A549 treated with ZK216348 at 1 μM for 4 hours (cell line): ENCODE results near the gene DIAPH1. TPM values are rescaled to one million over a fixed set of nuclear protein-coding genes. Genes with fewer than 3 reads are reported as not detected.

Source experiments
- total RNA-seq: library from RNA; stranded (reverse); fragments of 200-300 nt; extraction: Qiagen RNA extraction; gene quantifications from 5 replicates; pipeline ENCODE4 v1.2.3, GENCODE V29; 2022; ENCODE audit warnings: low read depth

The DIAPH1 gene
- 91.5 to 99.5 TPM (median 94.4 TPM) in 5 replicates for total RNA-seq

DNA sequence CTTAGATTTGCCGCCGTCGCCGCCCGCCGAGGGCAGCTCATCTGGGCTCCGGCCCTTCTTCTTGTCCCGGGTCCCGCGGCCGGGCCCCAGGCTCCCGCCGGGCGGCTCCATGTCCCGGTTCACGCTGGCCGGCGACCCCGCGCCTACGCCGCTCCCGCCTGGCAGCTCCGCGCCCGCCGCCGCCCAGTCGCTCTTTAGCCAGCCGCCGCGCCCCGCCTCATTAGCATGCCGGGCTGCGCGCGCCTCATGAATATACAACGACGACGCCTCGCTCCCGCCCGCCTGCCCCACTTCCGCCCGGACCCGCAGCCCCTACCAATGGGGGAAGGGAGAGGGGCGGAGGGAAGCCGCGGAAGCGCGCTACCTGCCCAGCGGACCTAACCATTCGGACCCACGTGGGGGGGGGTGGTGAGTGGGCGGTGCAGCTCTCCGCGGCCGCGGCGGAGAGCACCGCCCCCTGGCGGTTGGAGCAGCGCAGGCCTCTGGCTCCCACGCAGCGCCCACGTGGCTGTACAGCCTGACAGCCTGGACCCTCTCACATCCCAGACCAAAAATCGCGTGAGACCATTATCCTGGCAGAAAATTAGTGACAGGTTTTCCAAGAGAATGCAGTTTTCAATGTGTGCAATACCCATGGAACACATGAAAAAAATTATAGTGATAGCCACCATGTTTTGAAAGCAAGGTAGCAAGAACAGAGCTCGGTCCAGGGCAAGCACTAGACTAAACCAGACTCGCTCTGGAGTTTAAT is at the start of gene DIAPH1:
Gene DIAPH1, minus strand, starts transcription at position 197 of the 751 bp plus-strand sequence. Its CDS starts 86 bp downstream, at position 111.

DNA sequence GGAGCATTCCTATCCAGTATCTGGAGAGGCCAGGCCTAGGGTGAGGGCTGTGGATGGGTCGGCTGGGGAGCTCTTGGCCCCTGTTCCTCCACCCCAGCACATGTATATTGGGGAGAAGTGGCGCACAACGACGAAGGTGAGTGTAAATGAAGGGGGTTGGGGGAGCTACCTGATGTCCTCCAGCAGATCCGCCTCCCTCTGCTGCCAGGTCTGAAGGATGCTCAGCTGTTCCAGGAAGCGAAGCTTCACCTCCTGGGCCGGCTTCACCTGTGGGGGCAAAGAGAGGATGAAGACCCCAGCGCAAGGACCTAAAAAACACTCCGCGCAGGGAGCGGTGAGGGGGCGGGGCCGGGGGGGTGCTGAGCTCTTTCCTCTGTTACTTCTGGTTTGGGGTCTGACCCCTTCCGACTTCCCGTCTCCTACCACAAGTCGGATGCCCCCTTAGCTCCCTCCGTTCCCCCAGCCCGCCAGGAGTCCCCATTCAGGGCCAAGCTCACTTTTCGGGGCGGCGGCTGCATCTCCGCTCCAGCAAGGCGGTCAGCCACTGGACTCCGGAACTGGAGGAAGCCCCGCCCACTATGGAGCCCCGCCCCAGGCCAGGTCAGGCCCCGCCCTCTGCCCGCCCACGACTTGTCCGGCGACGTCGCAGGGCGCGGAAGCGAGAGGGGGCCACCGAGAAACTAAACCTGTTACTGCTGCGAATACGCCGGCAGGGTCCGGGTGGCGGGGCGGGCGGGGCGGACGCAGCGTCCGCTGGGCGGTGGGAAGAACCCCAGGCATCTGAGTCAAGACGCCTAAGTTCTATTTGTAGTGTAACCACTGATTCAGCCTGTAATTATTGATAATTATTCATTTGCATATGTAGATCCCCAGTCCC is 32.3 kb upstream of the DIAPH1 start, which contains the start of gene FCHSD1:
Gene FCHSD1, minus strand, starts transcription at position 568 of the 877 bp plus-strand sequence. Its CDS starts 50 bp downstream, at position 518.

DNA sequence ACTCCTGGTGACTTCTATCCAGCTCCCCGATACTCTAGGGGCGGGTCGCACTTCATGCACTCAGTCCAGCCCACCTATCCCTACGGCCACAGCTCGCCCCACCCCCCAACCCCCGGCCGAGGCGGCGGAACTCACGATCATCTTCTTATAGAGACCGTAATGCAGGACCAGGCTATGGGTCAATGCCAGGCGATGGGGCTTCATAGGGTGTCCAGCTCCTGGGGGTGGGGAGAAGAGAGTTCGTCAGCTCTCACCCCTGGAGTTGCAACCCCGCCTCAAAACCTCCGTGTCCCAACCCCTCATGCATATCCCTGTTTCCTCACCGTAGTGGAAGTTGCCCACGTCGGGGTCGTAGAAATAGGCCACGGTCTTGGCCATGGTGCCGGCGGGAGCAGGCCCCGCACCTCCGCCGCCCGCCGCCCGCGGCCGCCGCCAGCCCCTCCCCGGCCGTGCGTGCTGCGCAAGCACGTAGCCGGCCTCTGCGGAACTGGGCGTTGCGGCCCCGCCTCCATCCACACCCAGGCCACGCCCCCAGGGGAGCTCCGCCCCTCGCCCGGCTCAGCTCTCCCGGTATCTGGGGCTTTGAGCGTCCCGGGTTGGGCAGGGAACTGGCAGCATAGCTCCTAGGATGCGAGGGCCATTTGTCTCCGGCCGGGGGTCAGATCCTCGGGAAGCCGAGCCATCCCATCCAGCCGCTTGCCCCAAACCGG is 17.8 kb upstream of the DIAPH1 start, which contains the start of the genes HDAC3 and RELL2:
Gene HDAC3, minus strand, starts transcription at position 437 of the 710 bp plus-strand sequence. Its CDS starts 59 bp downstream, at position 378.
Gene RELL2, plus strand, starts transcription at position 585 of the 710 bp plus-strand sequence. CDS start 1,229 bp downstream, outside the sequence.

DNA sequence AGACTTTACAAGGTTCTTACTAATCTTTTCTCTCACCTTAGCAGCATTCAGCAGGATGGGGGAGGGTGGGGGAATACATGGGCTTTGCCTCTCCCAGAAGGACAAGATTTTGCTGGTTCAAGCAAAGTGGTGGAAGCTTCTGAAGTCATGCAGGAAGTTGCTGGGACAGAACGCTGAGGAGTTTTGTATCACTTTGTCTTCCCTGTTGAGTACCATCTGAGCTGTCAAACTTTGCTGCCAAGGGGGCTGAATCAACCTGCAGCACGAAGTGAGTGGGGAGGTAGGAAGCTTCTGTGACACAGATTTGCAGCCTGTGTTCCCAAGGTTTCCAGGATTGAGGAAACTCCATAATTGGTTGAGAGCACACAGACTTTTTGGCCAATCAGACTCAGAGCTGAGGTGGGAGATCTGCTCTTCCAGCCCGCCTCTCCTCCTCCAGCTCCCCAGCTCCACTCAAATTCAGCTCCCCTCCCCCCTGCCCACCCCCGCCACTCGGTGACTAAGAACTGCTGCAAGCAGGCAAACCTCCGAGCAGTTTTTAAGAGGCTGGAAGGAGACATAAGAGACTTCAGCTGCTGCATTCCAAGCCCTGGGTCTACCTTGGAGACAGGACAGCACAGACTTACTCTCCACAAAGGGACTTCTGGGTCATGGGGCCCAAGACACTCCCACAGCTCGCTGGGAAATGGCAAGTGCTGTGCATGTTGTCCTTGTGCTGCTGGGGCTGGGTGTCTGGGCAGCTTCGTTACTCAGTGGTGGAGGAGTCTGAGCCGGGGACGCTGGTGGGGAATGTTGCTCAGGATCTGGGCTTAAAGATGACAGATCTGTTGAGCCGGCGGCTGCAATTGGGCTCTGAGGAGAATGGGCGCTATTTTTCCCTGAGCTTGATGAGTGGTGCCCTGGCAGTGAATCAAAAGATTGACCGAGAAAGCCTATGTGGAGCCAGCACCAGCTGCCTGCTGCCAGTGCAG is 129.9 kb downstream of the DIAPH1 start, which contains the start of gene PCDHGC5:
Gene PCDHGC5, plus strand, starts transcription at position 491 of the 971 bp plus-strand sequence. Its CDS starts 160 bp downstream, at position 651.

DNA sequence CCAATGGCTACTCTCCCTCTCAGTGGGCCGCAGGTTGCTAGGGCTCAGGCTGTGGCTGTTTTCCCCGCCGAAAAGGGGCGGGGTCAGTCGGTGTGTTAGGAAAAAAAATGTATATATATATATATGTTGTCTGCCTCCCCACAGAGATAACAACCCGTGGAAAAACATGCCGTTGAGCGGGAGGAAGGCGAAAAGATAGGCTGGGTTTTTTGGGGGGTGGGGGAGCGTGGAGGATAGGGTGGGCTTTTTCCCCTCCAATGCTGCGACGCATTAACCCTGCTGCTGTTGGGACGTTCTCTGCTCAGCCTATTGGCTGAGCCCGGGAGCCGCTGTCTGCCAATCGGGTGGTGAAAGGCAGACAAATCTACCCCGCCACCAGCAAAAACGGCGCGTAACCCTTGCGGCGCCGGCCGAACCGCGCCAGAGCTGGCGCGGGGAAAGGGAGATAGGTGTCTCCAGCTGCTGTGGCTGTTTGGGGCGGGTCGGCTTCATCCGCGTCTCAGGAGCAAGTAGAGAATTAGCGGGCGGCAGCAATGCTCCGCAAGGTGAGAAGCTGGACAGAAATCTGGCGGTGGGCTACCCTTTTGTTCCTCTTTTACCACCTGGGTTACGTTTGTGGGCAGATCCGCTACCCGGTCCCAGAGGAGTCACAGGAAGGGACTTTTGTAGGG is 134.0 kb downstream of the DIAPH1 start, which contains the start of gene PCDHGC4:
Gene PCDHGC4, plus strand, starts transcription at position 390 of the 671 bp plus-strand sequence. Its CDS starts 144 bp downstream, at position 534.

DNA sequence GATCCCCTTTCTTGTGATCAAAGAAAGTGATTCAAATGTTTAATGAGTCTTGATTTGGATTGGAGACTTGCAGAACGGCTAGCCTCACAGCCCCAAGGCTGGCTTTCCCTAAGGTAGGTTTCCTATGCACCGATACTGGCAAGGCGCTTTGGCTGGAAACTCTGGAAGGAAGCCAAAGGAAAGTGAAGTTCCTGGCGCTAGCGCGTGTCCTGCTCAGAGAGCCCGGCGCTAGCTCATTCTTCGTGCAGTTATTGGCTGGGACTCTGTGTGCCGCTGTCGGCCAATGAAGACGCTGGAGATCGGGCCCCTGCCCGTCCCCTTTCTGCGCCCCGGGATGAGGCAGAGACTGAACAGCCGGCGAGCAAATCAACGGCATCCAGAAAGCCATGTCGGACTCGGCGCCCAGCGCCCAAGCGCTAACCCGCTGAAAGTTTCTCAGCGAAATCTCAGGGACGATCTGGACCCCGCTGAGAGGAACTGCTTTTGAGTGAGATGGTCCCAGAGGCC is 143.1 kb downstream of the DIAPH1 start, which contains the start of gene PCDHGC3:
Gene PCDHGC3, plus strand, starts transcription at position 342 of the 507 bp plus-strand sequence. Its CDS starts 151 bp downstream, at position 493.

Other genes starting within 250 kb of the DIAPH1 start
- gene PCDHGB3, start 248.8 kb downstream of the DIAPH1 start, total RNA-seq, result 0.12 to 0.29 TPM (median 0.27 TPM) in 5 replicates
- gene PCDHGA6, start 245.1 kb downstream of the DIAPH1 start, total RNA-seq, result 0.05 to 0.29 TPM (median 0.20 TPM) in 5 replicates
- 0.77 to 1.0 TPM (median 0.98 TPM) in 5 replicates for gene PCDHGA7, start 236.3 kb downstream of the DIAPH1 start, total RNA-seq
- gene PCDHGB4, start 231.3 kb downstream of the DIAPH1 start, total RNA-seq, result 0.74 to 1.1 TPM (median 0.90 TPM) in 5 replicates
- gene PCDHGA8, start 226.4 kb downstream of the DIAPH1 start, total RNA-seq, result 0.02 to 0.06 TPM (median 0.04 TPM) in 3 of 5 replicates, not detected in the others
- gene PCDHGB5, start 221.1 kb downstream of the DIAPH1 start, total RNA-seq, result 1.9 to 2.5 TPM (median 2.1 TPM) in 5 replicates
- 0.09 TPM in 1 of 5 replicates, not detected in the others for gene PCDHGA9, start 216.2 kb downstream of the DIAPH1 start, total RNA-seq
- 0.07 to 0.12 TPM (median 0.08 TPM) in 4 of 5 replicates, not detected in the other for gene PCDHGB6, start 211.0 kb downstream of the DIAPH1 start, total RNA-seq
- not detected in 5 replicates for gene PCDHGA10, start 206.0 kb downstream of the DIAPH1 start, total RNA-seq
- gene PCDHGB7, start 201.3 kb downstream of the DIAPH1 start, total RNA-seq, result 0.05 to 0.08 TPM (median 0.06 TPM) in 3 of 5 replicates, not detected in the others
- 0.05 to 0.07 TPM in 2 of 5 replicates, not detected in the others for gene PCDHGA11, start 197.9 kb downstream of the DIAPH1 start, total RNA-seq
- not detected in 5 replicates for gene PCDHGA12, start 188.5 kb downstream of the DIAPH1 start, total RNA-seq
- 5.1 to 7.1 TPM (median 6.4 TPM) in 5 replicates for gene PCDHGC3, start 143.0 kb downstream of the DIAPH1 start, total RNA-seq
- gene PCDHGC4, start 134.0 kb downstream of the DIAPH1 start, total RNA-seq, result not detected in 5 replicates
- not detected in 5 replicates for gene PCDHGC5, start 129.9 kb downstream of the DIAPH1 start, total RNA-seq
- gene HDAC3, start 17.8 kb upstream of the DIAPH1 start, total RNA-seq, result 46.9 to 50.4 TPM (median 48.8 TPM) in 5 replicates
- 2.2 to 5.2 TPM (median 3.9 TPM) in 5 replicates for gene RELL2, start 18.0 kb upstream of the DIAPH1 start, total RNA-seq
- gene FCHSD1, start 32.4 kb upstream of the DIAPH1 start, total RNA-seq, result 7.9 to 14.2 TPM (median 9.6 TPM) in 5 replicates
- 2.2 to 5.9 TPM (median 4.8 TPM) in 5 replicates for gene ARAP3, start 63.2 kb upstream of the DIAPH1 start, total RNA-seq